RWPE1 (cell line): ENCODE results near the gene NAAA.

Experiments used
- CTCF ChIA-PET: fragments of 350-600 bp; sonication (Branson Sonifier 250); formaldehyde crosslinking; extraction: SDS; loops from one replicate; lab custom pipeline; 2021; lab: Yijun Ruan, JAX
- POLR2A ChIA-PET: fragments of 400-600 bp; formaldehyde crosslinking; extraction: SDS; loops from one replicate; lab custom pipeline; 2020; ENCODE audit warnings: antibody characterized with exemption; ENCODE audit not compliant: low non-redundant PET; lab: Yijun Ruan, JAX
- DNase-seq: peaks from one replicate; pipeline ENCODE4 v3.0.0; 2012; ENCODE audit warnings: low spot score
- H3K27ac ChIP-seq: fragments of 450-650 bp; 2 replicates; pipeline ENCODE4 v1.5.1; 2017
- TF ChIP-seq, protein P1 (sequence below): fragments of 450-650 bp; conservative IDR thresholded peaks from 2 replicates; pipeline ENCODE4 v1.5.1; 2017; ENCODE audit warnings: low read depth, mild to moderate bottlenecking

The NAAA gene

DNA sequence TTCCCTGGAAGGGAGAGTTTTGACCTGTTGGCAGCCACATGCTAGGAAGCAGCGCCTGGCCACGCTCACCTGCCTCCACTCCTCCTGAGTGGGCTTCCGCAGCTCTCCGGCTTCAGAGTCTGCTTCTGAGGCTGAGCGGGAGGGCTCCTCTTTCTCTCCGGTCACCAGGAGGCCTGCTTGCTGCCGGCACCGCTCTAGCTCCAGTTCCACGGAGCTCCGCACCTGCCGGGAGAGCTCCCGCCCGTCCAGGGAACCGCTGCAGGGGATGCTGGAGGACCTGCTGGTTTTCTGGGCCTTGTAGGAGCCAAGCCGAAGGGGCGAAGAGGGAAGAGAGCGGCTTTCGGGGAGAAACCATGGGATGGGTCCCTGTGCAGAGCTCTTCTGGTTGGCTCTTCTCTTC, 64.6 kb downstream of the NAAA start:
- DNase-seq, result no peak
- no peak overlapping the region for H3K27ac ChIP-seq
- CTCF ChIA-PET, result interaction anchor here (0.9 to 1.3 kb wide), 2 partner anchors 18 to 28 kb away, joined by 3 read pairs; no protein-coding TSS in a partner anchor
- TF ChIP-seq, protein P1, sequence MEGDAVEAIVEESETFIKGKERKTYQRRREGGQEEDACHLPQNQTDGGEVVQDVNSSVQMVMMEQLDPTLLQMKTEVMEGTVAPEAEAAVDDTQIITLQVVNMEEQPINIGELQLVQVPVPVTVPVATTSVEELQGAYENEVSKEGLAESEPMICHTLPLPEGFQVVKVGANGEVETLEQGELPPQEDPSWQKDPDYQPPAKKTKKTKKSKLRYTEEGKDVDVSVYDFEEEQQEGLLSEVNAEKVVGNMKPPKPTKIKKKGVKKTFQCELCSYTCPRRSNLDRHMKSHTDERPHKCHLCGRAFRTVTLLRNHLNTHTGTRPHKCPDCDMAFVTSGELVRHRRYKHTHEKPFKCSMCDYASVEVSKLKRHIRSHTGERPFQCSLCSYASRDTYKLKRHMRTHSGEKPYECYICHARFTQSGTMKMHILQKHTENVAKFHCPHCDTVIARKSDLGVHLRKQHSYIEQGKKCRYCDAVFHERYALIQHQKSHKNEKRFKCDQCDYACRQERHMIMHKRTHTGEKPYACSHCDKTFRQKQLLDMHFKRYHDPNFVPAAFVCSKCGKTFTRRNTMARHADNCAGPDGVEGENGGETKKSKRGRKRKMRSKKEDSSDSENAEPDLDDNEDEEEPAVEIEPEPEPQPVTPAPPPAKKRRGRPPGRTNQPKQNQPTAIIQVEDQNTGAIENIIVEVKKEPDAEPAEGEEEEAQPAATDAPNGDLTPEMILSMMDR, result no peak
- POLR2A ChIA-PET, result no interaction called here

DNA sequence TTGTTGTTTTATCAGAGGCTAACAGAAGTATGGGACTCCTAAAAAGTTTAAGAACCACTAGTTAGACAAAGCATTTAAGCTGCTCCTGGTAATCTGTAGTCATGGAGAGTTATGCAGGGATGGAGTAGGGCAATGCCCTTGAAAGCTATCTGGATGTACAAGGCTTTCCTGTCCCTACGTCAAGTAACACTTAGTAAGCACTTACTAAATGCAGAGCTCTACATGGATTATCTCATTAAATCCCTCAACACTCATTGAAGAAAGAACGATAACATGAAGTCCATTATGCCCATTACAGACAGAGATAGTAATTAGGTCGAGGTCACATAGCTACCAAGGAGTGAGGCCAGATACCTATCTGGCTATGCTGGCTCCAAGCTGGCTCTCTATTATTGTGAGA, 71.7 kb downstream of the NAAA start:
- ChIA-PET POLR2A (no interaction called here), CTCF (interaction anchor here (0.8 kb wide), 1 partner anchor 126 kb away, joined by 3 read pairs; no protein-coding TSS in a partner anchor)
- TF ChIP-seq, protein P1, result no peak
- DNase-seq, result no peak
- no peak overlapping the region for H3K27ac ChIP-seq

DNA sequence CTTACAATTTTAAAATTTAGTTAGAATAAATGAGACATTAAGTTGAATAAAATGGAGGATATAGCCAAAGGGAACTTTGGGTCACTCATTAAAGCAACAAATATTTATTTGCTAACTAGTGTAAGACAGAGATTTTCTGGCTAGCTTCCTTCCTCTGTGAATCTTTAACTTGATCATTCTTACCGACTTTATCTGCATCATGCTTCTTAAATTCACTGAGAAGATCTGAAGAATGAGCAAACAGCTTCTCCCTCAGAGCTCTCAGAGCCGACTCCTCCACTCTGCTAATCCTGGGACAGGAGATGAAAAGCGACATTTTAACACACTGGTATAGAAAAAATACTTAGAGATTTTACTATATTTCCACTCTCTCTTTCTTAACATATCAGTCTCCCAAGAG, 73.7 kb downstream of the NAAA start:
- no peak for DNase-seq
- ChIA-PET CTCF (no interaction called here), POLR2A (no interaction called here)
- no peak overlapping the region for H3K27ac ChIP-seq
- TF ChIP-seq, protein P1, result no peak
